Liver (tissue), 9 donors: Measurements from ENCODE around the gene FRS2. TPM values are rescaled to one million over a fixed set of nuclear protein-coding genes. Genes with fewer than 3 reads are reported as not detected.

ENCODE experiments used
- DNase-seq: peaks from one replicate; pipeline ENCODE4 v3.0.0-alpha.2; 2017; ENCODE audit warnings: low spot score
- H3K27ac ChIP-seq, 2 donors: one replicate each; pipeline ENCODE4 v1.7.0; 2013; ENCODE audit warnings: inconsistent platforms in 2 of 2, low read length in 2 of 2, control low read depth in 1 of 2, low read depth in 1 of 2, mild to moderate bottlenecking in 1 of 2
- H3K27me3 ChIP-seq, 4 donors: one replicate each; pipeline versions ENCODE4 v1.6.1 to v1.7.0; 2013; ENCODE audit warnings: low read length in 3 of 4, inconsistent platforms in 1 of 4, mild to moderate bottlenecking in 1 of 4, moderate library complexity in 1 of 4; ENCODE audit not compliant: control insufficient read depth in 4 of 4, insufficient read depth in 4 of 4
- H3K36me3 ChIP-seq, 4 donors: one replicate each; pipeline versions ENCODE4 v1.6.1 to v1.7.0; 2013; ENCODE audit warnings: low read length in 3 of 4, mild to moderate bottlenecking in 3 of 4, low read depth in 1 of 4, moderate library complexity in 1 of 4; ENCODE audit not compliant: control insufficient read depth in 4 of 4, insufficient read depth in 3 of 4
- H3K4me1 ChIP-seq, 4 donors: one replicate each; pipeline versions ENCODE4 v1.6.1 to v1.7.0; 2013; ENCODE audit warnings: low read length in 3 of 4, mild to moderate bottlenecking in 3 of 4, moderate library complexity in 1 of 4; ENCODE audit not compliant: control insufficient read depth in 4 of 4, insufficient read depth in 4 of 4
- H3K4me3 ChIP-seq, 3 donors: one replicate each; pipeline versions ENCODE4 v1.6.1 to v1.7.0; 2013; ENCODE audit warnings: low read length in 3 of 3, control low read depth in 1 of 3, low read depth in 1 of 3, mild to moderate bottlenecking in 1 of 3
- H3K9ac ChIP-seq, 2 donors: one replicate each; pipeline ENCODE4 v1.7.0; 2013; ENCODE audit warnings: low read length in 2 of 2, mild to moderate bottlenecking in 2 of 2, moderate library complexity in 2 of 2, control low read depth in 1 of 2, low read depth in 1 of 2
- H3K9me3 ChIP-seq, 4 donors: one replicate each; pipeline versions ENCODE4 v1.6.1 to v1.7.0; 2013; ENCODE audit warnings: low read length in 3 of 4; ENCODE audit not compliant: control insufficient read depth in 4 of 4
- CTCF ChIP-seq: fragments of 150-350 bp; IDR thresholded peaks from 2 replicates; pipeline ENCODE4 v1.5.1; 2017; ENCODE audit warnings: improper control_type of control experiment, low read depth, low read length; ENCODE audit not compliant: missing input control
- EGR1 ChIP-seq, 2 donors: IDR thresholded peaks; 2 replicates each; pipeline ENCODE4 v1.6.1; 2016 to 2018; ENCODE audit warnings: antibody characterized with exemption in 2 of 2, low read depth in 2 of 2
- FOXA1 ChIP-seq: IDR thresholded peaks from 2 replicates; pipeline ENCODE4 v1.6.1; 2016; ENCODE audit warnings: antibody characterized with exemption
- FOXA2 ChIP-seq: IDR thresholded peaks from 2 replicates; pipeline ENCODE4 v1.6.1; 2016; ENCODE audit warnings: antibody characterized with exemption
- GABPA ChIP-seq, 2 donors: IDR thresholded peaks in 1 of 2; conservative IDR thresholded peaks in 1 of 2; 2 replicates each; pipeline ENCODE4 v1.6.1; 2016; ENCODE audit warnings: antibody characterized with exemption in 2 of 2, mild to moderate bottlenecking in 1 of 2, moderate library complexity in 1 of 2
- HNF4A ChIP-seq, 2 donors: conservative IDR thresholded peaks; 2 replicates each; pipeline ENCODE4 v1.6.1; 2016; ENCODE audit warnings: antibody characterized with exemption in 2 of 2, mild to moderate bottlenecking in 2 of 2
- HNF4G ChIP-seq: IDR thresholded peaks from 2 replicates; pipeline ENCODE4 v1.6.1; 2016; ENCODE audit warnings: antibody characterized with exemption
- JUND ChIP-seq, 2 donors: IDR thresholded peaks; 2 replicates each; pipeline ENCODE4 v1.6.1; 2016; ENCODE audit warnings: antibody characterized with exemption in 2 of 2
- MAX ChIP-seq: IDR thresholded peaks from 2 replicates; pipeline ENCODE4 v1.6.1; 2016; ENCODE audit warnings: antibody characterized with exemption
- NR2F2 ChIP-seq: IDR thresholded peaks from 2 replicates; pipeline ENCODE4 v1.6.1; 2016; ENCODE audit warnings: antibody characterized with exemption
- RAD21 ChIP-seq, 2 donors: IDR thresholded peaks; 2 replicates each; pipeline ENCODE4 v1.6.1; 2016; ENCODE audit warnings: antibody characterized with exemption in 2 of 2, mild to moderate bottlenecking in 2 of 2
- REST ChIP-seq: IDR thresholded peaks from 2 replicates; pipeline ENCODE4 v1.6.1; 2016; ENCODE audit warnings: antibody characterized with exemption, mild to moderate bottlenecking
- RXRA ChIP-seq, 2 donors: IDR thresholded peaks; 2 replicates each; pipeline ENCODE4 v1.6.1; 2017 to 2018; ENCODE audit warnings: antibody characterized with exemption in 2 of 2, mild to moderate bottlenecking in 1 of 2
- SP1 ChIP-seq: IDR thresholded peaks from 2 replicates; pipeline ENCODE4 v1.6.1; 2018; ENCODE audit warnings: antibody characterized with exemption, mild to moderate bottlenecking
- TAF1 ChIP-seq: conservative IDR thresholded peaks from 2 replicates; pipeline ENCODE4 v1.6.1; 2016; ENCODE audit warnings: antibody characterized with exemption, mild to moderate bottlenecking
- YY1 ChIP-seq: IDR thresholded peaks from 2 replicates; pipeline ENCODE4 v1.6.1; 2016; ENCODE audit warnings: antibody characterized with exemption, mild to moderate bottlenecking
- WGBS: extraction: QIAGEN DNeasy Blood & Tissue Kit; methylation state at CpG from one replicate; pipeline ENCODE4 v1.1.7; 2013; 5-methylcytosine and 5-hydroxymethylcytosine counted together
- polyA plus RNA-seq, 2 donors: library from polyadenylated mRNA; stranded (reverse) in 1 of 2; unstranded in 1 of 2; fragments of 200-250 nt in 1 of 2; fragments of >200 nt in 1 of 2; fragmentation: Nextera tagmentation in 1 of 2; extraction: Ambion mirVana in 1 of 2; gene quantifications; one replicate each; pipeline versions ENCODE4 v1.2.1 to v1.2.3, GENCODE V29; 2013 to 2015
- total RNA-seq, 2 donors: library from RNA; depleted of rRNA; stranded (reverse); fragments of >200 nt; gene quantifications; one replicate each; pipeline ENCODE4 v1.2.3, GENCODE V29; 2014
- TF ChIP-seq, protein P1 (sequence below): IDR thresholded peaks from 2 replicates; pipeline ENCODE4 v1.6.1; 2016; ENCODE audit warnings: antibody characterized with exemption
- TF ChIP-seq, protein P2 (sequence below): IDR thresholded peaks from 2 replicates; pipeline ENCODE4 v1.6.1; 2016; ENCODE audit warnings: antibody characterized with exemption
- donor health status: healthy.
- donor health status: healthy.
- donor health status: healthy.
- donor health status: healthy.
- donor health status: healthy.

FRS2 gene
- total and polyA plus RNA-seq, 4 donors: 7.0 to 24.0 (median 21.9) TPM

DNA sequence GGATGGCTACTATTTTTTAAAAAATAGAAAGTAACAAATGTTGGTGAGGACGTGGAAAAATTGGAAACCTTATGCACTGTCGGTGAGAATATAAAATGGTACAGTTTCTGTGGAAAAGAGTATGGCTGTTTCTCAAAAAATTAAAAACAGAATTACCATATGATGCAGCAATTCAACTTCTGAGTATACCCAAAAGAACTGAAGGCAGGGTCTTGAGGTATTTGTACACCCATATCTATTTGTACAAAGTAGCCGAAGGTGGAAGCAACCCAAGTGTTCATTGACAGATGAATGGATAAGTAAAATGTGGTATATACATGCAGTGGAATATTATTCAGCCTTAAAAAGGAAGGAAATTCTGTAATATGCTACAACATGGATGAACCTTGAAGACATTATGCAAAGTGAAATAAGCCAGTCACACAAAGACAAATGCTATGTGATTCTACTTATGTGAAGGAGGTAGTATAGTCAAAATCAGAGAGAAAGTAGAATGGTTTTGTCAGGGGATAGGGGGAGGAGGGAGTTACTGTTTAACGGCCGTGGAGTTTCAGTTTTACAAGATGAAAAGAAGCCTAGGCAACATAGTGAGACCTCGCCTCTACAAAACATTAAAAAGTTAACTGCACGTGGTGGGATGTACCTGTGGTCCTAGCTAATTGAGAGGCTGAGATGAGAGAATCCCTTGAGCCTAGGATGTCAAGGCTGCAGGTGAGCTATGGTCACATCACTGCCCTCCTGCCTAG, 76.7 kb downstream of the FRS2 start:
- Histone ChIP-seq H3K36me3 (peaks cover 0 to 6% (median 1%) of the 10 kb centered on the region in 4 donors), H3K4me1 (no peaks in the 10 kb centered on the region), H3K27me3 (no peaks in the 10 kb centered on the region), H3K9ac (no peak overlapping the region), H3K27ac (no peak overlapping the region), H3K4me3 (no peak overlapping the region), H3K9me3 (peaks cover 0 to 2% (median 0%) of the 10 kb centered on the region in 4 donors)
- 95% methylated on average over 7 of the region's 7 CpGs for WGBS
- no peak for DNase-seq
- TF ChIP-seq EGR1 (IDR thresholded peaks at IDR 0.05; ENCODE audit: low read depth in 2 of 2): no peak
- no peak for TF ChIP-seq GABPA (IDR thresholded peaks at IDR 0.05 in 1 of 2, conservative IDR thresholded peaks at IDR 0.05 in 1 of 2)
- no peak for TF ChIP-seq HNF4G
- TF ChIP-seq NR2F2: no peak
- no peak for TF ChIP-seq MAX
- TF ChIP-seq SP1: no peak

- DNase-seq: no peak
- peaks cover 0 to 6% (median 1%) of the 10 kb centered on the region in 4 donors for H3K36me3 ChIP-seq
- H3K9me3 ChIP-seq: peaks cover 0 to 2% (median 0%) of the 10 kb centered on the region in 4 donors
- no peak overlapping the region for H3K9ac ChIP-seq
- no peak overlapping the region for H3K4me3 ChIP-seq
- H3K27ac ChIP-seq: no peak overlapping the region
- TF ChIP-seq FOXA1 (no peak), RXRA (IDR thresholded peaks at IDR 0.05) (no peak), GABPA (IDR thresholded peaks at IDR 0.05 in 1 of 2, conservative IDR thresholded peaks at IDR 0.05 in 1 of 2) (no peak), MAX (no peak), JUND (IDR thresholded peaks at IDR 0.05) (no peak), FOXA2 (no peak), TAF1 (no peak), EGR1 (IDR thresholded peaks at IDR 0.05; ENCODE audit: low read depth in 2 of 2) (no peak), YY1 (no peak), SP1 (no peak), NR2F2 (no peak), HNF4A (conservative IDR thresholded peaks at IDR 0.05) (no peak), REST (no peak), CTCF (no peak), RAD21 (IDR thresholded peaks at IDR 0.05) (no peak), HNF4G (no peak)
- TF ChIP-seq, protein P1, sequence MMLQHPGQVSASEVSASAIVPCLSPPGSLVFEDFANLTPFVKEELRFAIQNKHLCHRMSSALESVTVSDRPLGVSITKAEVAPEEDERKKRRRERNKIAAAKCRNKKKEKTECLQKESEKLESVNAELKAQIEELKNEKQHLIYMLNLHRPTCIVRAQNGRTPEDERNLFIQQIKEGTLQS: no peak
- TF ChIP-seq, protein P2, sequence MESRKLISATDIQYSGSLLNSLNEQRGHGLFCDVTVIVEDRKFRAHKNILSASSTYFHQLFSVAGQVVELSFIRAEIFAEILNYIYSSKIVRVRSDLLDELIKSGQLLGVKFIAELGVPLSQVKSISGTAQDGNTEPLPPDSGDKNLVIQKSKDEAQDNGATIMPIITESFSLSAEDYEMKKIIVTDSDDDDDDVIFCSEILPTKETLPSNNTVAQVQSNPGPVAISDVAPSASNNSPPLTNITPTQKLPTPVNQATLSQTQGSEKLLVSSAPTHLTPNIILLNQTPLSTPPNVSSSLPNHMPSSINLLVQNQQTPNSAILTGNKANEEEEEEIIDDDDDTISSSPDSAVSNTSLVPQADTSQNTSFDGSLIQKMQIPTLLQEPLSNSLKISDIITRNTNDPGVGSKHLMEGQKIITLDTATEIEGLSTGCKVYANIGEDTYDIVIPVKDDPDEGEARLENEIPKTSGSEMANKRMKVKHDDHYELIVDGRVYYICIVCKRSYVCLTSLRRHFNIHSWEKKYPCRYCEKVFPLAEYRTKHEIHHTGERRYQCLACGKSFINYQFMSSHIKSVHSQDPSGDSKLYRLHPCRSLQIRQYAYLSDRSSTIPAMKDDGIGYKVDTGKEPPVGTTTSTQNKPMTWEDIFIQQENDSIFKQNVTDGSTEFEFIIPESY: no peak
- no peaks in the 10 kb centered on the region for H3K27me3 ChIP-seq
- H3K4me1 ChIP-seq: peaks cover under 1 to 3% (median 3%) of the 10 kb centered on the region in 4 donors
These were observed 78.5 kb downstream of the FRS2 start for GRCh38 chr12:69548687-69549086.
